Activated B cell treated with CpG ODN at 0.5 μM for 24 hours (primary cell): Measurements from ENCODE around the gene TMEM219. TPM values are rescaled to one million over a fixed set of nuclear protein-coding genes. Genes with fewer than 3 reads are reported as not detected.

Source experiments
- ATAC-seq: fragments of 200-7000 bp; cut with Tn5 transposase; one replicate; pipeline ENCODE4 v1.10.0; 2021; ENCODE audit warnings: low read depth, mild to moderate bottlenecking, moderate library complexity
- CTCF ChIA-PET: fragments of 350-600 bp; sonication (Branson Sonifier 250); formaldehyde crosslinking; loops from one replicate; lab custom pipeline; 2021; ENCODE audit warnings: antibody characterized with exemption; lab: Charles Lee
- POLR2A ChIA-PET: fragments of 350-600 bp; sonication (Branson Sonifier 250); formaldehyde crosslinking; loops from one replicate; lab custom pipeline; 2021; ENCODE audit warnings: antibody characterized with exemption; lab: Charles Lee
- DNase-seq: peaks from one replicate; pipeline ENCODE4 v3.0.0; 2022
- H3K27ac Mint-ChIP-seq: one replicate; pipeline ENCODE4 v1.8.0; 2020; ENCODE audit warnings: mixed read lengths
- H3K27me3 Mint-ChIP-seq: one replicate; pipeline ENCODE4 v1.8.0; 2021; ENCODE audit warnings: mixed read lengths
- H3K36me3 Mint-ChIP-seq: one replicate; pipeline ENCODE4 v1.8.0; 2021; ENCODE audit warnings: low read depth, mixed read lengths
- H3K4me1 Mint-ChIP-seq: one replicate; pipeline ENCODE4 v1.8.0; 2021; ENCODE audit warnings: mixed read lengths
- H3K4me3 Mint-ChIP-seq: one replicate; pipeline ENCODE4 v1.8.0; 2020; ENCODE audit warnings: mild to moderate bottlenecking, mixed read lengths
- H3K9me3 Mint-ChIP-seq: one replicate; pipeline ENCODE4 v1.8.0; 2020; ENCODE audit warnings: mixed read lengths
- CTCF ChIP-seq: fragments of 200-600 bp; IDR thresholded peaks from one replicate; pipeline ENCODE4 v1.8.0; 2022; ENCODE audit warnings: antibody characterized with exemption, mild to moderate bottlenecking
- intact Hi-C: fragments of 100-400 bp; cut with micrococcal nuclease; formaldehyde crosslinking; loops from one replicate; pipeline ENCODE4 v1.15.1; 2024
- total RNA-seq: library from RNA; stranded (reverse); gene quantifications from 2 replicates; pipeline ENCODE4 v1.2.3, GENCODE V29; 2022

Gene TMEM219
- total RNA-seq, 1 donor from 2014 or later, result 50.3 TPM

GRCh38 chr16:29995911-29996765 is 34.3 kb downstream of the TMEM219 start, which contains the start of gene INO80E:
TSS of gene INO80E (plus strand) at chr16:29996241. CDS start at chr16:29996311, 70 bp downstream.
- H3K4me3 Mint-ChIP-seq, result peak within 1 kb of the TSS; percentile 98
- H3K27me3 Mint-ChIP-seq, result no peaks in the 10 kb centered on the region
- peaks cover 29% of the 10 kb centered on the region for H3K4me1 Mint-ChIP-seq
- H3K36me3 Mint-ChIP-seq, result peaks cover 59% of the 10 kb centered on the region
- POLR2A ChIA-PET, result interaction anchor here (0.5 to 2.2 kb wide), 12 partner anchors 9 to 614 kb away, joined by 3 to 11 read pairs (median 4); partner anchors contain the start of genes ALDOA, ASPHD1, CDIPT and KCTD13
- DNase-seq (peak; percentile 100), ATAC-seq (peak; percentile 96)
- CTCF ChIA-PET, result interaction anchor here (1.4 kb wide), 1 partner anchor 132 kb away, joined by 4 read pairs; no protein-coding TSS in a partner anchor
- no peaks in the 10 kb centered on the region for H3K9me3 Mint-ChIP-seq
- intact Hi-C loops, result loop anchor here (1.0 to 5.0 kb wide), 9 partner anchors 23 to 1174 kb away; partner anchors contain the start of genes ALDOA, ATXN2L, CDIPT and FBXL19
- peak within 1 kb of the TSS; percentile 97 for H3K27ac Mint-ChIP-seq
- no peak for TF ChIP-seq CTCF

DNA sequence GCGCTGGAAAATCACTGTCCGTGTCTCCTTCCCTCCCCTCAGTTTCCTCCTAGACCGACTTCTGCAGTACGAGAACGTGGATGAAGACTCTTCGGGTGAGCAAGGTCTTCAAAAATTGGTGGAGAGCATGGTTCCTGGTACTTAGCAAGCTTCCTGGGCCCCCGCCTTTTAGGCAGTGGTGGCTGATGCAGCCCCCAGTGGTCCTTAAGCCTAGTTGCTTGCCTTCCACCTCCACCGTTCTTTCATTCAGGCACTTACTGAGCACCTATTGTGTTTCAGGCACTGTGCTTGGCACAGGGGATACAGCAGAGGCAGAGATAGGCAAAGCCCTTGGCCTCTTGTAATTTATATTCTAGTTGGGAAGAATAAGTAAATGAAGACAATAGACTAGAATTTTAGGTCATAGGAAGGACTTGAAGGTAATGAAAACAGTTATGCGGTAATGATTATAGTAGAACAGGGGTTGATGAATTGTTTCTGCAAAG is 34.9 kb downstream of the TMEM219 start:
- CTCF ChIA-PET, result interaction anchor here (1.4 kb wide), 1 partner anchor 132 kb away, joined by 4 read pairs; no protein-coding TSS in a partner anchor
- DNase-seq (no peak), ATAC-seq (no peak)
- H3K36me3 Mint-ChIP-seq, result peaks cover 61% of the 10 kb centered on the region
- POLR2A ChIA-PET, result interaction anchor here (0.5 to 2.2 kb wide), 7 partner anchors 8 to 614 kb away, joined by 3 to 11 read pairs (median 5); partner anchors contain the start of genes ALDOA, KCTD13, TAOK2 and ZNF689
- peak overlapping the region; percentile 97 for H3K27ac Mint-ChIP-seq
- H3K4me3 Mint-ChIP-seq, result peak overlapping the region; percentile 98
- peaks cover 29% of the 10 kb centered on the region for H3K4me1 Mint-ChIP-seq
- TF ChIP-seq CTCF, result no peak
- no peaks in the 10 kb centered on the region for H3K27me3 Mint-ChIP-seq
- no peaks in the 10 kb centered on the region for H3K9me3 Mint-ChIP-seq
- intact Hi-C loops, result loop anchor here (1.0 to 5.0 kb wide), 8 partner anchors 35 to 1175 kb away; partner anchors contain the start of genes ALDOA, ATXN2L, CDIPT and FBXL19

GRCh38 chr16:29999605-30000004 is 37.7 kb downstream of the TMEM219 start:
- Mint-ChIP-seq H3K4me3 (no peak overlapping the region), H3K27me3 (no peaks in the 10 kb centered on the region), H3K36me3 (peaks cover 66% of the 10 kb centered on the region), H3K4me1 (peaks cover 25% of the 10 kb centered on the region), H3K27ac (no peak overlapping the region), H3K9me3 (no peaks in the 10 kb centered on the region)
- no peak for TF ChIP-seq CTCF
- no peak for DNase-seq
- intact Hi-C loops, result loop anchor here (5.0 kb wide), 2 partner anchors 93 to 1177 kb away; partner anchors contain the start of genes ATXN2L and TBX6
- POLR2A ChIA-PET, result interaction anchor here (0.6 kb wide), 1 partner anchor 50 kb away, joined by 3 read pairs; no protein-coding TSS in a partner anchor
- CTCF ChIA-PET, result no interaction called here
- ATAC-seq, result no peak

DNA sequence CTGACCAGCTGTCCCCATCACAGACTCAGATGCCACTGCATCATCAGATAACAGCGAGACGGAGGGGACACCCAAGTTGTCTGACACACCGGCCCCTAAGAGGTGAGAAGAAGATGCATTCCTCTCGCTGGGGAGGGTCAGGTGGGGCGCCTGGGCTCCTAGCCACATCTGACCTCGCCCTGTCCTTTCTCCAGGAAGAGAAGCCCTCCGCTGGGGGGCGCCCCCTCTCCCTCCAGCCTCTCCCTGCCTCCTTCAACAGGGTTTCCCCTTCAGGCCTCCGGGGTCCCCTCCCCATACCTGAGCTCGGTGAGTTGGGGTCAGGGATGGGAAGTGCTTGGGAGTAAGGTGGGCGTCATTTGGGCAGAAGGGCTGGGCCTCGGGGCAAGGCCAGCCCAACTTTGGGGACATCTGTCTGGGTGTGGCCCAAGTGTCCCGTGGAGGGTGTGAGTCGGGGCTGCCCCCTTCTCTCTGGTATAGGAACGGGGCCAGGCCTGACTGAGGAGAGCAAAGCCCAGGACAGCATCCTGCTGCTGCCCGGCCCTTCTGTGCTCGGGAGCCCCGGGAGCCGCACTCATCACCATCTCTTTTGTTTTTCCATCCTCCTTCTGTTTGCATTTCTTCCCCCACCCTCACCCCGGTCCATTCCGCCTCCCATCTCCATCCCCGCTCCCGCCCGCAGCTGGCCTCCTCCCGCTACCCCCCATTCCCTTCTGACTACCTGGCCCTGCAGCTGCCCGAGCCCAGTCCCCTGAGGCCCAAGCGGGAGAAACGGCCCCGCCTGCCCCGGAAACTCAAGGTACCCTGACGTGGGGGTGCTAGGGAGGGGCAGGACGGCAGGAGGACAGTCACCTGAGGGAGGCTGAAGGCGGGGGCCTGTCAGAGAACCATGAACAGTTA is 39.1 kb downstream of the TMEM219 start:
- ATAC-seq, result no peak
- CTCF ChIA-PET, result interaction anchor here (0.9 kb wide), 1 partner anchor 310 kb away, joined by 3 read pairs; no protein-coding TSS in a partner anchor
- POLR2A ChIA-PET, result no interaction called here

More for the DNA sequence above, 39.1 kb downstream of the TMEM219 start:
- H3K36me3 Mint-ChIP-seq, result peaks cover 55% of the 10 kb centered on the region
- no peak for TF ChIP-seq CTCF
- no peaks in the 10 kb centered on the region for H3K9me3 Mint-ChIP-seq
- intact Hi-C loops, result no loop called here
- peaks cover 22% of the 10 kb centered on the region for H3K4me1 Mint-ChIP-seq
- H3K27me3 Mint-ChIP-seq, result no peaks in the 10 kb centered on the region
- H3K4me3 Mint-ChIP-seq, result no peak overlapping the region
- no peak overlapping the region for H3K27ac Mint-ChIP-seq
- no peak for DNase-seq
